Measurements from ENCODE around the gene PDE6G.

The PDE6G gene

GRCh38 chr17:81656118-81656743, at the start of gene PDE6G:
PDE6G (minus strand) TSS chr17:81656542; CDS start chr17:81653305, 3,237 bp downstream.
- no peak for DNase-seq (ENCODE audit: low read depth in 2 of 2)

- no peak for DNase-seq (ENCODE audit: low read depth in 2 of 2)
Observed at GRCh38 chr17:81705518-81706231, 49.3 kb upstream of the PDE6G start.

GRCh38 chr17:81703747-81704654, 47.7 kb upstream of the PDE6G start:
- DNase-seq (ENCODE audit: low read depth in 2 of 2) = no peak

- peak; percentile 82 to 89 for DNase-seq (ENCODE audit: low read depth in 2 of 2)
Observed at GRCh38 chr17:81702934-81703746, 46.8 kb upstream of the PDE6G start, which contains the start of gene MRPL12. MRPL12 (plus strand) TSS chr17:81703367; CDS start chr17:81703502, 135 bp downstream.

- DNase-seq (ENCODE audit: low read depth in 2 of 2) = no peak
Observed at GRCh38 chr17:81701288-81702071, 45.1 kb upstream of the PDE6G start.

- DNase-seq (ENCODE audit: low read depth in 2 of 2) = no peak
Observed at GRCh38 chr17:81700353-81701287, 44.3 kb upstream of the PDE6G start.

GRCh38 chr17:81697261-81698044, 41.1 kb upstream of the PDE6G start:
- no peak for DNase-seq (ENCODE audit: low read depth in 2 of 2)

- DNase-seq (ENCODE audit: low read depth in 2 of 2) = no peak
Observed at GRCh38 chr17:81696218-81696941, 40.0 kb upstream of the PDE6G start.

- no peak for DNase-seq (ENCODE audit: low read depth in 2 of 2)
Observed at GRCh38 chr17:81695801-81696200, 39.5 kb upstream of the PDE6G start.

GRCh38 chr17:81695211-81695610, 38.9 kb upstream of the PDE6G start:
- DNase-seq (ENCODE audit: low read depth in 2 of 2) = no peak

- no peak for DNase-seq (ENCODE audit: low read depth in 2 of 2)
Observed at GRCh38 chr17:81694810-81695209, 38.5 kb upstream of the PDE6G start.

- DNase-seq (ENCODE audit: low read depth in 2 of 2) = no peak
Observed at GRCh38 chr17:81693509-81694210, 37.3 kb upstream of the PDE6G start.

GRCh38 chr17:81691608-81692007, 35.3 kb upstream of the PDE6G start:
- no peak for DNase-seq (ENCODE audit: low read depth in 2 of 2)

- no peak for DNase-seq (ENCODE audit: low read depth in 2 of 2)
Observed at GRCh38 chr17:81691196-81691595, 34.9 kb upstream of the PDE6G start.

GRCh38 chr17:81690549-81690948, 34.2 kb upstream of the PDE6G start:
- DNase-seq (ENCODE audit: low read depth in 2 of 2) = no peak

GRCh38 chr17:81690066-81690465, 33.7 kb upstream of the PDE6G start:
- DNase-seq (ENCODE audit: low read depth in 2 of 2) = no peak

- DNase-seq (ENCODE audit: low read depth in 2 of 2) = no peak
Observed at GRCh38 chr17:81688616-81689015, 32.3 kb upstream of the PDE6G start.
